Left lung (tissue), 10 donors: ENCODE data around the gene MTMR1. TPM values are rescaled to one million over a fixed set of nuclear protein-coding genes. Genes with fewer than 3 reads are reported as not detected.
A peak's percentile ranks its signal among the peaks of the same experiment; 100 is the strongest.

Experiments used
- ATAC-seq: fragments of 200-7000 bp; cut with Tn5 transposase; one replicate; pipeline ENCODE4 v1.9.1; 2020; ENCODE audit warnings: moderate library complexity
- DNase-seq, 4 donors: peaks; one replicate each; pipeline ENCODE4 v3.0.0-alpha.2; 2013 to 2020
- H3K27ac ChIP-seq, 2 donors: fragments of 200-600 bp; sonication (generic) in 1 of 2; one replicate each; pipeline versions ENCODE4 v1.5.0 to v1.8.0; 2020 to 2021
- H3K27me3 ChIP-seq, 2 donors: fragments of 200-600 bp; sonication (generic) in 1 of 2; one replicate each; pipeline versions ENCODE4 v1.5.0 to v1.8.0; 2020 to 2021
- H3K36me3 ChIP-seq, 2 donors: fragments of 200-600 bp; sonication (generic) in 1 of 2; one replicate each; pipeline versions ENCODE4 v1.5.0 to v1.8.0; 2020 to 2021
- H3K4me1 ChIP-seq, 2 donors: fragments of 200-600 bp; one replicate each; pipeline ENCODE4 v1.8.0; 2021
- H3K4me3 ChIP-seq, 2 donors: fragments of 200-600 bp; sonication (generic) in 1 of 2; one replicate each; pipeline versions ENCODE4 v1.5.0 to v1.8.0; 2020 to 2021; ENCODE audit warnings: mild to moderate bottlenecking in 1 of 2
- H3K9me3 ChIP-seq, 2 donors: fragments of 200-600 bp; sonication (generic) in 1 of 2; one replicate each; pipeline versions ENCODE4 v1.5.0 to v1.8.0; 2020 to 2021
- CTCF ChIP-seq, 2 donors: fragments of 200-600 bp; sonication (generic) in 1 of 2; IDR thresholded peaks; one replicate each; pipeline versions ENCODE4 v1.5.0 to v1.8.0; 2021; ENCODE audit warnings: antibody characterized with exemption in 2 of 2
- intact Hi-C, 2 donors: fragments of 100-400 bp; cut with DNase I; formaldehyde crosslinking; loops; one replicate each; pipeline versions ENCODE4 v1.11.2 to v1.14.2; 2022
- polyA plus RNA-seq, 6 donors: library from polyadenylated mRNA; unstranded; fragments of 120-200 nt; gene quantifications; one replicate each; pipeline ENCODE4 v1.2.1, GENCODE V29; 2013; ENCODE audit not compliant: insufficient read length in 6 of 6
- total RNA-seq, 2 donors: library from RNA; stranded (reverse); fragmentation: NEBNext Ultra II Directional; extraction: Animal tissue kit (Norgen Biotek cat#: 25700); gene quantifications; one replicate each; pipeline ENCODE4 v1.2.1, GENCODE V29; 2021
- donor health status: DM: no; HTN: yes; CAD: no.
- donor health status: DM: no; HTN: no; CAD: no.

The MTMR1 gene
- total and polyA plus RNA-seq, 8 donors, result 17.3 to 23.1 (median 20.7) TPM

- ATAC-seq (peak; percentile 55), DNase-seq (peak in 2 of 4 donors; percentile 37 to 41)
- Histone ChIP-seq H3K27ac (no peak overlapping the region), H3K4me1 (no peaks in the 10 kb centered on the region), H3K36me3 (peaks cover 0 to 27% of the 10 kb centered on the region in 2 donors), H3K27me3 (no peaks in the 10 kb centered on the region), H3K9me3 (no peaks in the 10 kb centered on the region), H3K4me3 (no peak overlapping the region)
- no peak for TF ChIP-seq CTCF (IDR thresholded peaks at IDR 0.05)
- intact Hi-C loops, result no loop called here
Observed at GRCh38 chrX:150664290-150664689, 28.9 kb upstream of the MTMR1 start.

DNA sequence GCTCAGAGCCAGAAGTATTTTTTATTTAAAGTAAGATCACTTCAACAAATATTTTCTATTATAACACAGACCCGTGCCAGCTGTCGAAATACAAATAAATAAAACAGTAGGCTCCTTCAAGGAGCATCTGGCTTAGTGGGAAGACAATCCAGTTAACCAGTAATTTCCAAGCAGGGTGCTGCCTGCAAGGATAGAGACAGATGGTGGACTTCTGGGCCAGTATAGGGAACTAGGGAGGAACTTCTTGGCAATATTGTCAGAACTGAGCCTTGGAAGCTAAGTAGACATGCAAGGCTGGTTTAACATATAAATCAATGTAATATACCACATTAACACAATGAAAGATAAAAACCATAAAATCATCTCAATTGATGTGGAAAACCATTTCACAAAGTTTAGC is 17.0 kb upstream of the MTMR1 start:
- ATAC-seq (no peak), DNase-seq (no peak)
- H3K27me3 ChIP-seq, result no peaks in the 10 kb centered on the region
- H3K27ac ChIP-seq, result no peak overlapping the region
- intact Hi-C loops, result no loop called here
- H3K9me3 ChIP-seq, result no peaks in the 10 kb centered on the region
- no peak for TF ChIP-seq CTCF (IDR thresholded peaks at IDR 0.05)
- H3K4me1 ChIP-seq, result no peaks in the 10 kb centered on the region
- H3K36me3 ChIP-seq, result no peaks in the 10 kb centered on the region
- no peak overlapping the region for H3K4me3 ChIP-seq

- intact Hi-C loops, result no loop called here
- Histone ChIP-seq H3K36me3 (no peaks in the 10 kb centered on the region), H3K4me1 (no peaks in the 10 kb centered on the region), H3K27ac (no peak overlapping the region), H3K4me3 (no peak overlapping the region), H3K9me3 (no peaks in the 10 kb centered on the region), H3K27me3 (no peaks in the 10 kb centered on the region)
- DNase-seq (peak in 1 of 4 donors; percentile 19), ATAC-seq (peak; percentile 79)
- TF ChIP-seq CTCF (IDR thresholded peaks at IDR 0.05), result peak; percentile 14
Observed at GRCh38 chrX:150680974-150681373, 12.2 kb upstream of the MTMR1 start.

DNA sequence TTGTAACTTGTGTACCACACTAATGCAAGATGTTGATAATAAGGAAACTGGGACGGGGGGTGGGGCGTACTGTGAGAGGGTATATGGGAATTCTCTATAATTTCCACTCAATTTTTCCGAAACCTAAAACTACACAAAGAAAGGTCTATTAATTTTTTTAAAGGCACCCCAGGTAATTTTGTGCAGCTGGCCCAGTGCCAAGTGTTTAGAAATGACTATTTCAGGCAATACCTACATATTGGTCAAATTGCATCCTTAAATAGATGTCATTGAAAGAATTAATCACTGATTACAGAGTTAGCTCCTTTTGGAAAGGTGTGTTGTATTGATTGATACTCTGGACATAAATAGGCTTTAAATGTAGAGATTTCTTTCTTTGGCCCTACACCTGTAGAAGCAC is 10.1 kb upstream of the MTMR1 start:
- no peak for TF ChIP-seq CTCF (IDR thresholded peaks at IDR 0.05)
- Histone ChIP-seq H3K4me1 (no peaks in the 10 kb centered on the region), H3K27me3 (no peaks in the 10 kb centered on the region), H3K9me3 (no peaks in the 10 kb centered on the region), H3K36me3 (no peaks in the 10 kb centered on the region), H3K4me3 (no peak overlapping the region), H3K27ac (no peak overlapping the region)
- intact Hi-C loops, result no loop called here
- DNase-seq (no peak), ATAC-seq (no peak)

GRCh38 chrX:150683536-150684146 is 9.6 kb upstream of the MTMR1 start:
- Histone ChIP-seq H3K27ac (no peak overlapping the region), H3K27me3 (no peaks in the 10 kb centered on the region), H3K4me1 (no peaks in the 10 kb centered on the region), H3K4me3 (no peak overlapping the region), H3K9me3 (no peaks in the 10 kb centered on the region), H3K36me3 (no peaks in the 10 kb centered on the region)
- intact Hi-C loops, result no loop called here
- TF ChIP-seq CTCF (IDR thresholded peaks at IDR 0.05), result peak; percentile 13 to 33
- DNase-seq (no peak), ATAC-seq (peak; percentile 62)
